HEK293 (cell line): ENCODE results near the gene ACTR3C.

Experiments used
- CTCF ChIP-seq: fragments of 450-650 bp; formaldehyde crosslinking; IDR thresholded peaks from 2 replicates; pipeline ENCODE4 v1.5.1; 2016; ENCODE audit warnings: missing biosample characterization, missing genetic modification characterization
- PBX3 ChIP-seq: sonication (generic); formaldehyde crosslinking; IDR thresholded peaks from 2 replicates; pipeline ENCODE4 v1.8.1; 2022; ENCODE audit warnings: mild to moderate bottlenecking, moderate library complexity, missing genetic modification reagents
- PRDM1 ChIP-seq: fragments of 450-650 bp; formaldehyde crosslinking; IDR thresholded peaks from 2 replicates; pipeline ENCODE4; 2016; ENCODE audit warnings: missing biosample characterization, missing genetic modification characterization
- PRDM4 ChIP-seq: fragments of 450-650 bp; formaldehyde crosslinking; IDR thresholded peaks from 2 replicates; pipeline ENCODE4 v1.5.1; 2017; ENCODE audit warnings: missing biosample characterization, missing genetic modification characterization
- YY1 ChIP-seq: fragments of 450-650 bp; formaldehyde crosslinking; IDR thresholded peaks from 2 replicates; pipeline ENCODE4 v1.5.1; 2018; ENCODE audit warnings: missing biosample characterization, missing genetic modification characterization
- ZBTB44 ChIP-seq: fragments of 450-650 bp; IDR thresholded peaks from 2 replicates; pipeline ENCODE4 v1.5.1; 2018; ENCODE audit warnings: missing biosample characterization, mild to moderate bottlenecking, missing genetic modification characterization
- ZNF211 ChIP-seq: fragments of 450-650 bp; formaldehyde crosslinking; IDR thresholded peaks from 2 replicates; pipeline ENCODE4 v1.5.1; 2016; ENCODE audit warnings: low read depth, missing biosample characterization, missing genetic modification characterization
- ZNF274 ChIP-seq, 2 experiments: fragments of 200-500 bp in 1 of 2; fragments of 450-650 bp in 1 of 2; sonication (Bioruptor generic) in 1 of 2; formaldehyde crosslinking in 1 of 2; IDR thresholded peaks; 2 replicates each; pipeline versions ENCODE4 v1.5.1 to v1.6.1; 2014 to 2016; ENCODE audit warnings: borderline replicate concordance in 1 of 2, inconsistent platforms in 1 of 2, low read length in 1 of 2, missing biosample characterization in 1 of 2, missing genetic modification characterization in 1 of 2
- ZNF449 ChIP-seq: fragments of 450-650 bp; formaldehyde crosslinking; IDR thresholded peaks from 2 replicates; pipeline ENCODE4 v1.5.1; 2017; ENCODE audit warnings: missing biosample characterization, mild to moderate bottlenecking, missing genetic modification characterization, moderate library complexity
- ZNF580 ChIP-seq: fragments of 450-650 bp; formaldehyde crosslinking; IDR thresholded peaks from 2 replicates; pipeline ENCODE4 v1.5.1; 2016; ENCODE audit warnings: missing biosample characterization, missing genetic modification characterization
- ZNF747 ChIP-seq: fragments of 450-650 bp; formaldehyde crosslinking; IDR thresholded peaks from 2 replicates; pipeline ENCODE4 v1.5.1; 2016; ENCODE audit warnings: missing biosample characterization, missing genetic modification characterization
- ZNF776 ChIP-seq: fragments of 450-650 bp; formaldehyde crosslinking; IDR thresholded peaks from 2 replicates; pipeline ENCODE4 v1.5.0; 2017; ENCODE audit warnings: missing biosample characterization, missing genetic modification characterization, borderline replicate concordance
- ZNF785 ChIP-seq: fragments of 450-650 bp; formaldehyde crosslinking; IDR thresholded peaks from 2 replicates; pipeline ENCODE4 v1.5.1; 2016; ENCODE audit warnings: missing biosample characterization, missing genetic modification characterization

GRCh38 chr7:150357771-150358427 is 34.6 kb upstream of the ACTR3C start:
- TF ChIP-seq PRDM4 (tag by site-specific recombination), result no peak
- TF ChIP-seq PRDM1 (tag by site-specific recombination), result no peak; the same call in 1 of the 2 replicates
- no peak for TF ChIP-seq CTCF (tag by site-specific recombination)
- no peak for TF ChIP-seq YY1
- no peak for TF ChIP-seq ZNF580 (tag by site-specific recombination)
- no peak for TF ChIP-seq ZBTB44 (tag by site-specific recombination)
- no peak for TF ChIP-seq ZNF274 (IDR thresholded peaks at IDR 0.05; ENCODE audit: low read length)
- no peak for TF ChIP-seq ZNF274 (tag by site-specific recombination; IDR thresholded peaks at IDR 0.05; ENCODE audit: borderline replicate concordance)
- TF ChIP-seq PBX3, result no peak
- TF ChIP-seq ZNF449 (tag by site-specific recombination), result no peak
- TF ChIP-seq ZNF747 (tag by site-specific recombination), result no peak
- no peak for TF ChIP-seq ZNF776 (tag by site-specific recombination)
- no peak for TF ChIP-seq ZNF785 (tag by site-specific recombination)
- TF ChIP-seq ZNF211 (tag by site-specific recombination), result no peak
